Muscle of arm (tissue), 14 donors: ENCODE results near the gene FIBCD1. TPM values are rescaled to one million over a fixed set of nuclear protein-coding genes. Genes with fewer than 3 reads are reported as not detected.

Experiments
- DNase-seq: peaks from one replicate; pipeline ENCODE4 v3.0.0-alpha.2; 2013
- long read RNA-seq, 11 donors: transcript quantifications; one replicate each; lab custom pipeline, GENCODE V29; 2026
- polyA plus RNA-seq, 12 donors: library from polyadenylated mRNA; unstranded; fragments of 120-200 nt; gene quantifications; one replicate each; pipeline ENCODE4 v1.2.1, GENCODE V29; 2013; ENCODE audit not compliant: insufficient read length in 12 of 12

Gene FIBCD1, protein sequence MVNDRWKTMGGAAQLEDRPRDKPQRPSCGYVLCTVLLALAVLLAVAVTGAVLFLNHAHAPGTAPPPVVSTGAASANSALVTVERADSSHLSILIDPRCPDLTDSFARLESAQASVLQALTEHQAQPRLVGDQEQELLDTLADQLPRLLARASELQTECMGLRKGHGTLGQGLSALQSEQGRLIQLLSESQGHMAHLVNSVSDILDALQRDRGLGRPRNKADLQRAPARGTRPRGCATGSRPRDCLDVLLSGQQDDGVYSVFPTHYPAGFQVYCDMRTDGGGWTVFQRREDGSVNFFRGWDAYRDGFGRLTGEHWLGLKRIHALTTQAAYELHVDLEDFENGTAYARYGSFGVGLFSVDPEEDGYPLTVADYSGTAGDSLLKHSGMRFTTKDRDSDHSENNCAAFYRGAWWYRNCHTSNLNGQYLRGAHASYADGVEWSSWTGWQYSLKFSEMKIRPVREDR
- polyA plus RNA-seq = 1 to 10 TPM in 1 of 12 donors, under 1 TPM in 3, not detected in 8; 0.12 to 3.3 (median 0.26) TPM
- long read RNA-seq, donor 1 = 0 reads
- long read RNA-seq, donor 2 = 0 reads
- long read RNA-seq, donor 3 = 0 reads
- long read RNA-seq, donor 4 = 0 reads
- long read RNA-seq, donor 5 = 0 reads
- long read RNA-seq, donor 6 = 0 reads
- long read RNA-seq, donor 7 = 0 reads
- long read RNA-seq, donor 8 = 0 reads
- long read RNA-seq, donor 9 = 0 reads
- long read RNA-seq, donor 10 = 0 reads
- long read RNA-seq, donor 11 = 0 reads

DNA sequence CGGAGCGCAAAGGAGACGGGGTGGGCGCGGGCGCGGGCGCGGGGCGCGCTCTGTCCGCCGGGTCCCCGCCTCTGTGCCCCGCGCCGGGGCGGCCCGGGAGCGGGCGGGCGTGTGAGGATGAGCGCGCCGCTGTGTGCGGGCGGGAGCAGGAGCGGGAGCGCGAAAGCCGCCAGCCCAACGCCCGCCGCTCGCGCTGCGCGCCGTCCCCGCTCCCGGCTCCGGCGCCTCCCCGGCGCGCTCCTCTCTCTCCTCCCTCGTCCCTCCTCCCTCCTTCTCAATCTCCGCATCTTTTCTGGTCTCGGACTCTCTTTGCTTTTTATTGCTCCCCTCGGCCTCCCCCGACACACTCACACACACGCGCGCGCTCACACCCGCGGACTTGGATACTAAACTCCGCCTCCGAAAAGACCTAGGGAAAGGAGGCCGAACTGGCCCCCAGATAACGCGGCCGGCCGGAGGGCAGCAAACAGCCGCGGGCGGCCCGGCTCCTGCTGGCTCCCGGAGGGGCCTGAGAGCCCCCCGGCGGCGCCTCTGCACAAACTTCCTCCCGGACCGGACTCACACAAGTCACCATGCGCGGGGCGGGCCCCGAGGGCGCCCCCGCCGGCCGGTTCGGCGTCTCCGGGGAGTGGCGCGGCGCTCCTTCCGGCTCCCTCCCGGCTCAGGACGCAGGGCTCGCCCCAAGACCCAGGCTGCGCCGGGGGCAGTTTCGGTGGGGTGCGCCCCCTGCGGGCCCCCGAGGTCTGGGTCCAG lies at the start of gene FIBCD1:
FIBCD1 (minus strand) TSS at position 596 of the 753 bp plus-strand sequence. CDS start 640 bp downstream, outside the sequence.
- DNase-seq = no peak

DNA sequence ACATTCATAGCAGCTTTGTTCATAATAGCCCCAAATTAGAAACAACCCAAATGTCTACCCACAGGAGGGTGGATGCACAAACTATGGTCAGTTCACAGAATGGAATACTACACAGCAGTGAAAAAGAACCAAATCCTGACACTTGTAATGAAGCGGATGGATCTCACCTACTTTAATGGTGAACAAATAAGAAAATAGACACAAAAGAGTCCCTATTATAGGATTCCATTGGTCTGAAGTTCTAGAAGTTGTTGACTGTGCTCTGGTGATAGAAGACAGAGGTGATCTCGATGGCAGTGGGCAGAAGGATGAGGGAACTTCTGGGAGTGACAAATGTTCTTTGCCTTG lies 49.3 kb upstream of the FIBCD1 start:
- no peak for DNase-seq

DNA sequence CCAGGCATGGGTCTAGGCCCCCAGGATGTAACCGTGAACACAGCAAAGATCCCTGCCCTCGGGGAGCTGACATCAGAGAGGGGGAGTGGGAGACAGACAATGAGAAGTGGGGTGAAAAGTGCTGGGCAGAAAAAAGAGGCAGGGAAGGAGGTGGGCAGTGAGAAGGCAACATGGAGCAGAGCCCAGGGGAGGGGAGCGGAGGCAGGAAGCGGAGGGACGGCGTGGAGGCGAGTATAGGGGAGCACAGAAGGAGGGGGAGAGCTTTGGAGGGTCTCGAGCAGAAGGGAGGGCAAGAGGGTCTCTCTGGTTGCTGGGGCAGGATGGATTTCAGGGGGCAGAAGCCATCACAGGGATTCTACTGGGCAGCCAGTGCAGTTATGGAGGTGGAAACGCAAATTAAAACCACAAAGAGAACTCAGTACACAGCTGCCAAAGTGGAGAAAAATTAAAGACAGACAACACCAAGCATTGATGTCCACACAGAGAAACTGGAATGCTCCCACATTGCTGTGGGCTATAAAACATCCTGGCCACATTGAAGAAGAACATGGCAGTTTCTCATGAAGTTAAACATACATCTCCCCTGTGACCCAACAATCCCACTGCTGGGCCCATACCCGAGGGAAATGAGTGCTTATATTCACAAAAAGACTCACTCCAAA lies 48.8 kb upstream of the FIBCD1 start:
- DNase-seq = no peak

DNA sequence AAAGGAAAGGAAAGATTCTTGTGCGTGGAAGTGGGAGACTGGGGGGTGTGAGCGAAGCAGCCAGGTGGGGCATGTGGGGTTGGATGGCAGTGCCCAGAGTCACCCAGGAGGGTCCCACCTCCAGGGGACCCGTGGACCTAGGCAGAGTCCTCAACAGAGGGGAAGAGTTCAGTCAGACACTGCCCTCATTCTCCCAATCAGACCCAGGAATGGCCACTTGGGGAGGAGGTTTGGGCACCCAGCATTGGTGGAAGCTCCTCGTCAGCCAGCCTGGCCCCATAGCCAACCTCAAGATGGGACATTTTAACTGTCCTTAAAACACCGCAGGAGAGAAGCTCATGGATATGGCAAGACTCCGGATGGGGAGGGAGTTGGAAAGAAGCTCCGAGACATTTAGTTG lies 48.0 kb upstream of the FIBCD1 start:
- DNase-seq = no peak

DNA sequence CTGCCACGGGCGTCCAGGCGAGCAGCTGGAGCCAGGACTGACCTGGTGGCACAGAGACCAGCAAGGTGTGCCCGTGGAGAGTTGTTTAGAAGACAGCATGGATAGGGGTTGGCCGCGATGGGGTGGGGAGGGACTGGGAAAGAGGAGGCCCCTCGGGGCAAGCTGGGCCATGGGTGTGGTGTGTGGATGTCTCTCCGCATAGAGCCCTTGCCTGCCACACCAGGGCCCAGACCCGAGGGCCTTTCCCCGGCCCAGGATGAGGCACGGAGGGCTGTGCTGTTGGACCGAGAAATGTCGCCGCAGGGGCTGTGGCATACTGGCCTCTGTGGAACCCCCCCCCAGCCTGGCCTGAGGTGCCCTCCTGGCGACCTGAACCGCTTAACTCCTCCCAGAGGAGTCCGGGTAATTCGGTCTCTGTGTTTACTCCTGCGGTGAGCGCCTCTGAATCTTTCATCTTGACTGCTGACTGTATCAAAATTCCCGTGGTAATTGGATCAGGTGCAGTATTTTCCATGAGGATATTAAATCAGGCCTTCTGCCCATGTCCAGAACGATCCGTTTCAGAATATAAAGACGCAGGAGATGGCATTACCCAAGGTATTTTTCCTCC lies 47.4 kb upstream of the FIBCD1 start:
- DNase-seq = no peak

DNA sequence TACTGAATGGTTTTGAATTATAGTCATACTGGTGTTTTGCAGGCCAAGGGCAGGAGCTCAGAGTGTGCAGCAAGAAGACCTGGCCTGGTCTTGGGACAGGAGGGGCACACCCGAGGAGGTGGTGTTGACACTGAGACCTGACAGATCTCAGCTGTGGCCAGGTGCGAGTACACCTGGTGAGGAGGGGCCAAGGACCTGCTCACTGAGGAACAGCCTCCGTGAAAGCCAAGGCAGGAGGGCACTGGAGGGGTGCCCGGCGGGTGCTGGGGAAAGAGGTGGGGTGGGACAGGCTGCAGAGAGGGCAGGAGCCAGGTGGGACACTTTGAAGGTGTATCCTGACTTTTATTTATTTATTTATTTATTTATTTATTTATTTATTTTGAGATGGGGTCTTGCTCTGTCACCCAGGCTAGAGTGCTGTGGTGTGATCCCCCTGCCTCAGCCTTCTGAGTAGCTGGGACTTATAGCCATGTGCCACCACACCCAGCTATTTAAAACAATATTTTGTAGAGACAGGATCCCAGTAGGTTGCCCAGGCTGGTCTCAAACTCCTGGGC lies 46.6 kb upstream of the FIBCD1 start:
- DNase-seq = no peak

DNA sequence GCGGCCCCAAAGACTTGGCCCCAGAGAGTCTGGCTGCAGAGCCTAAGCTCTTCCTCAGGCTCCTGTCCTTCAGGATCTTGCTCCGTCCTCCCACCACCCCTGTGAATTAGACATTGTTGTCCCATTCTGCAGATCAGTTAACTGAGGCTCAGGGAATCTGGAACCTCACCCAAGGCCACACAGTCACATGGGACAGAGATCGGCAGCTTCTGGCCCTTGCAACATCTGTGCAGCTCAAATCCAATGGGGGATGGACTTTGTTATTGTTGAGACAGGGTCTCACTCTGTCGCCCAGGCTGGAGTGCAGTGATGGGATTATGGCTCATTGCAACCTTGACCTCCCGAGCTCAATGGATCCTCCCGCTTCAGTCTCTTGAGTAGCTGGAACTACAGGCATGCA lies 46.0 kb upstream of the FIBCD1 start:
- no peak for DNase-seq

DNA sequence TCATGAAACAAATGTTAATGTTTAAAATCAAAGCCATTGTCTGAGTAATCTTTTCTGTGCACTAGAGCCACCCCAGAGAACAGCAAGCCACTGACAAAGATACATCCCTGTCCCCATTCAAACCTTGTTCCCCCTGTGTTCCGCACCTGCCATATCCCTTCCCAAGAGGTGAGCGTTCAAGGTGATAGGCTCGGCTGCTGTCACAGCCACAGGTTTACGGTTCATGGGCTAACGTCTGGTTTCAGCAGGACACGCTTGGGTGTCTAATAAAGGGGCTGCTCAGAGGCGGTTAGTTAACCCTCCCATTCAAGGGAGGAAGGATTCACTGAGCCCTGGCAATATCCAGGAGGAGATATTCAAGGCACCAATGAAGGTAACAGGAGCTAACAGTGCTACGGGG lies 45.5 kb upstream of the FIBCD1 start:
- no peak for DNase-seq

DNA sequence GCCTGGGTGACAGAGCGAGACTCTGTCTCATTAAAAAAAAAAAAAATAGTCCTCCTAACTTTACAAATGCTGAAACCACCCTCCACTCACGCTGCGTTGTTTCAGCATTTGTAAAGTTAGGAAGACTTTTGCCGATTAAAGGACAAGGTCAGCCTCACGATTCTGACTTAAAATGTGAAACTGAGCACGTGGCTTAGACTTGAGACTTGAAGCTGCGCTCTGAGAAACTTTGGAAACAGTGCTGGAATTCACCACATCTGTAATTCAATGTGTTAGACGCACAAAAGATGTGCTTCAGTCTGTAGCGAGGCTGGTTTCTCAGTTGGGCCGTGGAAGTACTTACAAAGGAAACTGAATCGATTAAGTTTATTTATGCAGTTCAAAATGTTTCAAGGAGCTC lies 44.9 kb upstream of the FIBCD1 start:
- DNase-seq = no peak

DNA sequence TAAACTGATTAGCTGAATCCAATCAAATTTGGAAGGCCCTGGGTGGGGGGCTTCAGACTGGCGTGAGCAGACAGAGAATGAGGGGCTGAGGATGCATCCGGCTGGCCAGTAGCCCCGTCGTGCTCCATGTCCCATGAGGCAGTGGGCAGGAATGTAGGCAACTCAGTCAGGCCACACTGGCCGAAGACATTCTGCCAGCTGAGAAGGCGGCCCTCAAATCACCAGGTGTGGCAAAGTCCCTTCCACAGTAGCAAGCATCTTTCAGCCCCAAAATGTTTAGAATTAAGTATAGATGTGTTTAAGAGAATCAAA lies 44.3 kb upstream of the FIBCD1 start:
- no peak for DNase-seq

DNA sequence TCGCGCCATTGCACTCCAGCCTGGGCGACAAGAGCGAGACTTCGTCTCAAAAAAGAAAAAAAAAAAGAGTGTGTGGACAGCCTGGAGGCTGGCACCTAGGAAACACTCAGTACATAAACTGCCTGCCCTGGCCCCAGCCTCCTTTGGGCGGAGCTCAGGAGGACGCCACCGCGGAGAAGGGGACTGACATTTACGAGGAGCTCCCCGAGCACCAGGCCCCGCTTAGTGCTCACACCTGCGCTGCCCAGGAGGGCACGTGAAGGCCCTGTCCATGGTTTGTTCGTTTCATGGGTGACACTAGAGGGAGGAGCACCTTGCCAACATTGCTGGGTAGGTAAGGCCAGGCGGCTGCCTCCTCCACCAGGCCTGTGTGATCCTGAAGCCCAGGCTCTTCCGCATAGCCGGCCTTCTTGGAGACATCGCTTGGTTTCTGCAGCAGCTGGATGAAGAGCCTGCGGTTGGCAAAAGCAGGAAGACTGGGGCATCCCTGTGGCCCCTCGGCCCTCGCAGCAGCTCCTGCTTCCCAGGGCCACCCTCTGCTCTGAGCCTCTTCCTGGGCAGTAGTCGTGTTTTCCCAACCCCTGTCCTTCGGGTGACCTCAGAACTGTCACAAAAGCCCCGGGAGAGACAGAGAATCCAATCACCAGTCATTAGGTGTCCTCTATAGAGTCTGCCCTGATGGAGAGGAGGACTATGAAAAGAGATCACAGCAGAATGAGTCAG lies 43.8 kb upstream of the FIBCD1 start:
- DNase-seq = no peak

DNA sequence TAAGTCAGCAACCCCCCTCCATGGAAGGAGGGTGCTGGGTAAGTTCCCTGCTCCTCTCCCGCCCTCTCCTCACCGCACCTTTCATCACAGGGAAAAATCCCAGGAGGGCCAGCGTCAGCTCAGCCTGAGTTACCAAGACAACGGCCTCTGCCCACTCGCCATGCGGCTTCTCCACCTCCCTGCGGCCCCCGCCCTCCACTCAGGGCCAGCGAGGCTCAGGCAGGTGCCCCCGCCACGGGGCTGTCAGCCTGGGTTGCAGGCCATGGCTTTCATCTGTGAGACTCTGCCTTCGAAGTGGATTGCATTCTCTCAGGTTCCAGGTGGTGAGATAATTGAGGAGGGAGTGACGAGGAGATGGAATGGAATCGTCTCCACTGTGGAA lies 42.7 kb upstream of the FIBCD1 start:
- DNase-seq = no peak

DNA sequence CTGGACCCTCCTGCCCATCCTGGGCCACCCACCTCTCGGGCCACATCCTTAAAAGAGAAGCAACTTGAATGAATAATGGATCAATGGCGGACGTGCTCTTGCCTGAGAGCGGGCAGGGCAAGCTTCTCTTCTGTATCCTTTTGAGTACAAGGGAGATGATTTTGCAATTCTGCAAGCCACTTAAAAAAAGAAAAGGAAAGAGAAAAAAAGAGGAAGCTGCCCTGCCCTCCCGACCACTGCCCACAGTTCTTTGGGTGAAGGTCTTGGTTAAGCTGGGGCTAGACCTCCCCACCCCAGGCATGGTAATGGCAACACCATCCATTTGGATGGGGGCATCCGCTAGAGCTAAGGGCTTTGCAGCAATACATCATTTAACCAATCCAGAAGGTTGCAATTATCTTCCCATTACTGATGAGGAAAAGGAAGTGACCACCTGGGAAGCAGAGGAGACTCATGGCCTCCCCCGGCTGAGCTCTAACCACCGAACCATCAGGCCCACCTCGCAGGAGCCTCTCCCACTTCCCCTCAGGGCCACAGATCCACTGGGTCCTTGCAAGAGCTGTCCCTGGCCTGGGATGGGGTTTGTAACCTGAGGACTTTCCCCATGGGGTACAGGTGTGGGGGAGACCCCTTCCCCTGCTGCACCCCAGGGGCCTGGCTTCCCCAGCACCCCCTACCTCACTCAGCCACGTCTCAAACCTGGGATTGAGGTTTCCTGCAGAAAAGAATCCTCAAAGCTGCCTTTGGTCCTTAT lies 42.1 kb upstream of the FIBCD1 start:
- no peak for DNase-seq

DNA sequence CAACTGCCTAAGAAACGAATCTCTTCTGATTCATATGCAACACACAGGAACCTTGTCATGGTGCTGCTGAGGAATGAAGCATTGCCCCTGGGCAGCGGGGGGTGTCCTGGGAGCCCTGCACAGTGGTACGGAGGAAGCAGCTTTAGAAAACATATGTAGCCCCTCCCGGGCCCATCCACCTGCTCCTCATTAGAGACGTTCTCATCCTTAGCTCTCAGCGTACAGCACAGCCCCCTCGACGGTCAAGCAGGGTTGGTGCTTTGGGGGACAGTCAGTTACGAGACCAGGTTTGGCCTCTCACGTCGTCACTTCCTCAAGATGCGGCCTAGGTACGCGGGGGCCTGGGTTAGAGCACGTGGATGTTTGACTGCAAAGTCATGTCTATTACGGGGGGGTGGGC lies 41.5 kb upstream of the FIBCD1 start:
- no peak for DNase-seq

DNA sequence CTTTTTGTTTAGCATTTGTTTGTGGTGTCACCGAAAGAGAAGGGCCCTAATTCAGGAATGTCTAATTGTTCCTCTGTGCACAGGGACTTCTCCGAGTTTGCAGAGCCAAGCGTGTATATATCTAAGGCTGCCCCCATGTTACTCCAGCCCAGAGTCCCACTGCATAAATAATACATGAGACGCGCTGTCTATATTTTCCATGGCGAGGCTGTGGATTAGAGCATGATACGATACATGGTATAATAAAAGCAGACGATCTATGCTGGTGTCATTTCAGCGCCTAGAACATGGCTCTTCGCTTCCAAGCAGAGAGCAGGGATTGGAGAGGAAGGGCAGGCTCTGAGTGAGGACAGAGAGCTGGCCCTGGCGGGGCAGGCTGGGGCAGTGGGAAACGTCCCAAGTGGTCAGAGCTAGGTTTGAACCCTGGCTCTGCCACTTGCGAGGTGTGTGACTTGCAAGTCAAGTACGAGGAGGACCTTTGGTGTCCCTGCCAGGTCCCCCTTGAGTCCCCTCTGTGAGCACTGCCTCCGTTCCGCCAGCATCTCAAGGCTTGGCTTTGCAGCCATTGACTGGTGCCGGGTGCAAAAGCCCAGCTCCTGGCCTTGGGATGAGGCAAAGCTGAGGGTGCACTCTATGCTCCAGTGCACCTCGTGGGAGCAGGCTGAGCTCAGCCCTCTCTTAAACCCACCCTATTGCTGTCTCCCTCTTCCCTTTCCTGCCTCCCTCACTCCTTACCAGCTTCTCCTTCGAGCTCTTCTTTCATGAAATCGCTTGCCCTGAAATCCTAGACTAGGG lies 40.7 kb upstream of the FIBCD1 start:
- DNase-seq = no peak

DNA sequence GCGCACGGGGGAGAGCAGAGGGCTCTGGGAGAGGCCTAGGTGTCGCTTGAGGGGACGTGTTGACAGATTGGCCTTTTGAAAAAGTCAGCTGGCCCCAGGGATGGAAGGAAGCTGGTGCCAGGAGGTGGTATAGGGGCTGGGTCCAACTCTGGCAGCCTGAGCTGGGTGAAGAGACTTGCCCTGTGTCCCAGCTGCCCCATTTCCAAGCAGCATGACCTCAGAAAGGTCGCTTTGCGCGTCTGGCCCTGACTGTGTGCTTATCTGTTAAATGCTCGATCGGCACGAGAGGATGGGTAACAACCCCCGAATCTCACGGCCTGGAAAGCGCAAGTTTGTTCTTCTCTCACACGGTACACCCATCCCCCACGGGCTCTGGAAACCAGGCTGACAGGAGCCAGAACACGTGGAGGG lies 38.8 kb upstream of the FIBCD1 start:
- no peak for DNase-seq

DNA sequence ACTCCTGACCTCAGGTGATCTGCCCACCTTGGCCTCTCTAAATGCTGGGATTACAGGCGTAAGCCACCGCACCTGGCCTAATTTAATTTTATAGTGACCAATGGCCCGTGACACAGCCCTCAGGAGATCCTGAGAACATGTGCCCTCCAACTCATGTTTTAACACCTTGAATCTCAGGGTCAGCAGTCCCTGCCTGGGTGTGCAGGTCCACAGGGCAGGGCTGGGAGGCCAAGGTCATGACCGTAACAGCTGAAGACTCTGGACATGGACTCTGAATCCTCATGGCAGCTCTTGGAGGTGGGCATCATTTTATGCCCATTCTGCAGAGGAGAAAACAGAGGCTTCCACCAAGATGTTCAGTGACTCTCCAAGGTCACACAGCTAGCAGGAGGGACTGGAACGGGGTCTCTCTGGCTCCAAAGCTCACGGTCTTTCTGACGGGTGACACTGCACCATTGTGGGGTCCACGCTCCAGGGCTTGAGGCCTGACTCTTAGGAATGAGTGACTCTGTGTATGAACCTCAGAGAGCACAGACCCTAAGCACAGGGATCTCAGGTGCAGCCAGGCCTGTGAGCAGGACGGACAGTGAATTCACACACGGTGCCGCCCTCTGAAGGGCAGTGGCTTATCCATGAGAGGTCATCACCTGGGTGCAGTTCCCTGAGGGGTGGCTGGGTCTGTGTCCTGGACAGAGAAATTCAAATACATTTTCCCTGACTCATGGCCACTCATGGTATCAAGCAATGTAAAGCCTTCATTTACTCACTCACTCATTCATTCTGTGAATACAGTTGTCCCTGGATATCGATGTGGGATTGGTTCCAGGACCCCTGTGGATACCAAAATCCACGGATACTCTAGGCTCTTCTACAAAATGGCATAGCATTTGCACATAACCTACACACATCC lies 37.1 kb upstream of the FIBCD1 start:
- DNase-seq = no peak

DNA sequence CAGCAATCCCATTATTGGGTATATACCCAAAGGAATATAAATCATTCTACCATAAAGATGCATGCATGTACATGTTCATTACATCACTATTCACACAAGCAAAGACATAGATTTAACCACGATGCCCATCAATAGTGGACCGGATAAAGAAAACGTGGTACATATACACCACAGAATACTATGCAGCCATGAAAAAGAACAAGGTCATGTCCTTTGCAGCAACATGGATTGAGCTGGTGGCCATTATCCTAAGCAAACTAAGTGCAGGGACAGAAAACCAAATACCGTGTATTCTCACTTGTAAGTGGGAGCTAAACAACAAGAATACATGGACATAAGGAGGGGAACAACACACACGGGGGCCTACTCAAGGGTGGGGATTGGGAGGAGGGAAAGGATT lies 36.1 kb upstream of the FIBCD1 start:
- DNase-seq = no peak
